Measurements from ENCODE around the gene NAV1.

NAV1 gene

GRCh38 chr1:201525193-201525778 lies 13.6 kb upstream of the NAV1 start:
- DNase-seq = no peak

- no peak for DNase-seq
These were observed 11.0 kb upstream of the NAV1 start for GRCh38 chr1:201527879-201528278.

DNA sequence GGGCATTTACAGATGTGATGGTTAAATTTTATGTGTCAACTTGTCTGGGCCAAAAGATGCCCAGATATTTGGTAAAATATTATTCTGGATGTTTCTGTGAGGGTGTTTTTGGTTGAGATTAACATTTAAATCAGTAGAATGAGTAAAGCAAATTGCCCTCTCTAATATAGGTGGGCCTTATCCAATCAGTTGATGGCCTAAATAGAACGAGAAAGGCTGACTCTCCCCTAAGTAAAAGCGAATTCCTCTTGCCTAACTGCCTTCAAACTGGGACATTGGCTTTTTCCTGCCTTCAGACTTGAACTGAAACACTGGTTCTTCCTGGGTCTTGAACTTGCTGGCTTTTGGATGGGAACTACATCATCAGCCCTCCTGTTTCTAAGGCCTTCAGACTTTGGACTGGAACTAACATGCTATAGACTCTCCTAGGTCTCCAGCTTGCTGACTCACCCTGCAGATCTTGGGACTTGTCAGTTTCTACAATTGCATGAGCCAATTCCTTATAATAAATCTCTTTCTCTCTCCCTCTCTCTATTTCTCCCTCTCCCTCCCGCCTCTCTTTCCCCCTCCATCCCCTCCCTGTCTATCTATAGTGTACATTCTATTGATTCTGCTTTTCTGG lies 10.2 kb upstream of the NAV1 start:
- DNase-seq = no peak

GRCh38 chr1:201530741-201531531 lies 8.0 kb upstream of the NAV1 start:
- peak; percentile 73 for DNase-seq

GRCh38 chr1:201531551-201532425 lies 7.1 kb upstream of the NAV1 start:
- peak; percentile 91 for DNase-seq

DNA sequence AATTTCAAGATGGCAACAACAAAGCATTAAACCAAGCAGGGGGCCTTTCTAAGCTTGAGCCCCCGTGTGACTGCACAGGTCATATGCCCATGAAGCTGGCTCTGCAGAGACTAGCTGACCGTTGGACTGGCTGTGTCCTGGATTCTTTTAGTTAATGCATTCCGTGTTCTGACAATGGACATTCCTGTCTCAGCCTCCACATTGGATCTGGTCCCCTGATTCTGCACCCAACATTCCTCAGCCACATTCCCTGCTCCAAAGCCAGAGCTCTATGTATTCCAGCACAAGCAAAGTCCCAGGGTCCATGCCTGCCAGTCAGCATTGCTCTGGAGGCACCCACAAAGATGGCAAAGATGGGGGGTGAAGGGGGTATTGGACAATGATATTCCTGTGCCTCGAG lies 5.1 kb upstream of the NAV1 start:
- no peak for DNase-seq

GRCh38 chr1:201535046-201535918 lies 3.6 kb upstream of the NAV1 start:
- DNase-seq = no peak

- no peak for DNase-seq
These were observed 3.0 kb upstream of the NAV1 start for GRCh38 chr1:201535919-201536245.

- no peak for DNase-seq
These were observed 2.4 kb upstream of the NAV1 start for GRCh38 chr1:201536558-201536957.

GRCh38 chr1:201537028-201537427 lies 1.9 kb upstream of the NAV1 start:
- no peak for DNase-seq

DNA sequence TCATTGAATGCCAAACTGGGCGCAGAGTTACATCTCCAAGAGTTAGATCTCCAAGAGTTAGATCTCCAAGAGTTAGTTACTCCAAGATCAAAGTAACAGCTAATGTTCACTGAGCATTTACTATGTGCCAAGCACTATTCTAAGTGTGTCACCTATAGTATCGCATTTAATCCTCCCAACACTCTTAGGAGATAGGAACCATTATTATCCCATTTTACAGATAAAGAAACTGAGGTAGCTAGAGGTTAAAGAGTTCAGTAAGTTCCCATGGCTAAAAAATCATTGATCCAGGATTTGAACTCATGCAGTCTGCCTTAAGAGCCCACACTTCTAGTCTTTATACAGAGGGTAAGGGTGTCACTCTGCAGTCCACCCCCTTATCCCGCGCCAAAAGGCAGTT lies 1.5 kb upstream of the NAV1 start:
- DNase-seq = no peak

- peak; percentile 20 for DNase-seq
These were observed 876 bp upstream of the NAV1 start for GRCh38 chr1:201537891-201538611.

GRCh38 chr1:201539561-201540431 lies 869 bp downstream of the NAV1 start:
- DNase-seq = peak; percentile 88

GRCh38 chr1:201540846-201541735 lies 2.2 kb downstream of the NAV1 start:
- DNase-seq = peak; percentile 5

DNA sequence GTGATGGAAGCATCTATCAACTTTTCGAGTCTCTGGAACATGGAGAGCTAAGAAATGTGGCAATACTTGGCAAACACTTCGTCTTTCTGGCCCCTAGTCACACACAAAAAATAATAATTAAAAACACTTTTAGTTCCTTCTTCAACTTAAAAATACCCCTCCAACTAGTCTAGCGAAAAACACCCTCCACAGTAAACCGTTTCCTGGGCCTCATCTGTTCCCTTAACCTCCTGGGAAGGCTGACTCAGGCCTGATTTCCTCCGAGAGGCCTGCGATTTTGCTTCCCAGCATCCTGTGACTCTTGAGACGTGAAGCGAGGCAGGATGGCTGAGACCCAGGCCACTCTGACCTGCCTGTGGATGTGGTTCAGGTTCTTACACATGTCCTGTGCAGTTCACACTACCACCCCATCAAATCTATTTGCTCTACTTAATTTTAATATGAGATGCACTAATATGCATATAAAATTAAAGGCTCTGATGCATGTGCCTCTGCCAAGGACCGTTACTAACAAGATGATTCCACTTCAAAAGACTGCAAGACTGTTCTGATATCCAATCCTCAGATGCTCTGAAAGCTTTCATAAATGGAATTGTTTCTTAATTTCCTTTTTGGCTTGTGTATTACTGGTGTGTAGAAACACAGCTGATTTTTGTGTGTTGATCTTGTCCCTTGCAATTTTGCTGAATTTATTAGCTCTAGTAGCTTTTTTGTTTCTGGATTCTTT lies 3.5 kb downstream of the NAV1 start:
- no peak for DNase-seq

GRCh38 chr1:201543871-201544642 lies 5.1 kb downstream of the NAV1 start:
- DNase-seq = no peak

GRCh38 chr1:201544710-201545109 lies 5.8 kb downstream of the NAV1 start:
- DNase-seq = no peak
